ENCODE measurements around the gene ANKRD30BL.
"Not testable (repeated sequence)": the region's sequence is repeated elsewhere in the genome, so short reads cannot be mapped to it uniquely, and the experiment has no call there.

The ANKRD30BL gene

DNA sequence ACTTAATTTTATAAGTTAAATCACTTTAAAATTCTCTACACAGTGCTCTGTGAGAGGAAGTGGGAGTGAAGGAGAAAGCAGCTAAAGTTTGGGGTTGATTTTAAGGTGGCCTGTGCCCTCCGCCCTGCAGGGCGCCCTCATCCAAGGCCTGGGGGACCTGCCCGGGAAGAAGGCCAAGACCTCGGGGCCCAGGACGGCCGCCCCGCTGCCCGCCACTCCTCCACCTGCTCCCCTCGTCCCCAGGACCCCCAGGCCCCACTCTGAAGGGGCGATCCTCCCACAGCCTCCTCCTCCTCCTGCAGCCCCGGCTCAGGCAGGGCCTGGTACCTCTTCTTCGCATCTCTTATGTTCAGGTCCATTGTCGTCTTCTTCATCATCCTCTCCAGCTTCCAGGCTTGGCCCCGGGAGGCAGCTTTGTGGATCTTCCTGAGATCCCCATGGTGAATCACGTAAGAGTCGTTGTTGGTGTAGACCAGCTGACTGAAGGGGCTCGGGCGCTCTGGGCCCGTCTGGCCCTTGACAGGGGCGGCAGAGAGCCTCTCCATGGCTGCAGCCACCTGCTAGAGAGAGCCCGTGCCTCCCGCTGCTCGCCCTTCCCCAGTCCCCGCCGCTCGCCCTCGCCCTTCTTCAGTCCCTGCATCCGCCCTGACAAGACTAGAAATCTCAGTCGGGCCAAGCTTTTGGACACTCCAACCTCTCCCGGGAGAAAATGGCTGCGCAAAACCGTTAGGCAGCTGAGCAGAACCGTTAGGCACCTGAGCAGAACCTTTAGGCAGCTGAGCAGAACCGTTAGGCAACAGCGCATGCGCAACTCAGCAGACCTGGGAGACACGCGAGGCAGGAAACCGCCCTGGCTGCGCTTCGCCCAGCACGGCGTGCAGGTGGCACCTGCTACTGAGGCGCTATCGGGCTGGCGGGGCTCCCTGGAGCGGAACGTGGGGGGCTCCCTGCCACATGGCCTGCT, at the start of gene ANKRD30BL:
Gene ANKRD30BL (minus strand): TSS at position 792 of the 964 bp plus-strand sequence. CDS start 247 bp downstream, at position 545.
- not testable (repeated sequence) for DNase-seq

DNA sequence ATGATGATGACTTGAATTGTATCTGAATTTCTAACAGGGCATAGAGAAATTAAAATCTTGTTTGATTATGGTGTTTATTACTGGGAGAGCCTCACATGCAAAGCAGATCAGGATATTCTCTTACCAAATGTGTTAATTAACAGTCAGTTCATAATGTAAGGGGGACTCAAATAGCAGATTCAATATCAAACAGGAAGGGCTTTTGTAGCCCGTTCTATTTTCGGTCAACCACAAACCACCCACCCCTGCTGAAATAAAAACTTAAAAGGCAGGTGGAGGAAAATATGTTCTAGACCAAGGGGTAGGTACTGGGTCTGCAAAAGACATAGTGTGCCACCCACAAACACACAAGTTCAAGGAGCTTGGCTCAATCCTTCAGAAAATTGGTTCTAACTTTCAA, 41.1 kb upstream of the ANKRD30BL start:
- not testable (repeated sequence) for DNase-seq

DNA sequence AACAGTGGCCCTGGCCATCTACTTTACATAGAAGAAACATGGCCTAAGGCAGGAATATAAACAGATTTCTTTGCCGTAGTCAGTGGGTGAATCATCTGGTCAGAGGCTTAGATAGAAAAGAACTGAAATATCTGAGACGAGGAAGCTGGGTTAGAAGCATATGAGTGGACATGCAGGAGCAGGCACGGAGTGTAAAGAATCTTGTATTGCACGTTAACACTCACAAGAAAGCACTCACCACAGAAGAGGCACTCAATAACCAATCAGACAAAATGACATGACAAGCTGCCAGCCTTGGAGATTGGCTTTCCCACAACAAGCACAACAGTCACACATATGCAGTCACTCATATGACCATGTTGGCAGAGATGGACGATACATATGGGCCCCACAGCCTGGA, 31.1 kb upstream of the ANKRD30BL start:
- DNase-seq, result not testable (repeated sequence)

GRCh38 chr2:132167100-132167499, 5.3 kb upstream of the ANKRD30BL start:
- not testable (repeated sequence) for DNase-seq

- DNase-seq, result not testable (repeated sequence)
These were observed 441 bp upstream of the ANKRD30BL start for GRCh38 chr2:132162125-132162660.

DNA sequence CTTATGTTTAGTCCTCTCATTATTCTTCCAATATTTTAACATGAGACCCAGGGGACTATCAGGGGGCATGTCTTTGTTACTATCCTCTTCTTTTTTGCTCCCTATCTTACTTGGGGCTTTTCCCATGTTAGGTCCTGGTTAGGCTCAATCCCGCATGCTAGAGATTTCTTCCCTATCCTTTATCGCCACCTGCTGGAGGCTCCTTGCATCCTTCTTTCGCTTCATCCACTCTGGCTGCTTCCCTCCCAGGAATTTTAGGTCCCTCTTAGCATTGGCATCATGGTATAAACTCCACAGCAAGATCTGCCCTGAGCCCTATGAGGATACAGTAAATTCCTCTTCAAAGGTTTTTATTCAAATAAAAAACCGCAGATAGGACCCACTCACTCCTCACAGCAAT, 15.0 kb downstream of the ANKRD30BL start:
- DNase-seq, result not testable (repeated sequence)
